Activated CD4-positive, alpha-beta T cell treated with anti-CD3 and anti-CD28 coated beads for 48 hours (primary cell): Measurements from ENCODE around the gene AFF3.

ENCODE experiments used
- DNase-seq: peaks from one replicate; pipeline ENCODE4 v3.0.0-alpha.2; 2020

The AFF3 gene

GRCh38 chr2:99877963-99878362, 264.4 kb downstream of the AFF3 start:
- DNase-seq = no peak

GRCh38 chr2:99876956-99877355, 265.4 kb downstream of the AFF3 start:
- no peak for DNase-seq

GRCh38 chr2:99875627-99876201, 266.7 kb downstream of the AFF3 start:
- DNase-seq = no peak

GRCh38 chr2:99868260-99868659, 274.1 kb downstream of the AFF3 start:
- DNase-seq = no peak

GRCh38 chr2:99867770-99868169, 274.6 kb downstream of the AFF3 start:
- no peak for DNase-seq

GRCh38 chr2:99865818-99866676, 276.3 kb downstream of the AFF3 start:
- DNase-seq = no peak

- no peak for DNase-seq
Observed at GRCh38 chr2:99864561-99865553, 277.5 kb downstream of the AFF3 start.

- DNase-seq = no peak
Observed at GRCh38 chr2:99863903-99864270, 278.5 kb downstream of the AFF3 start.

GRCh38 chr2:99863236-99863902, 279.0 kb downstream of the AFF3 start:
- DNase-seq = no peak

- DNase-seq = no peak
Observed at GRCh38 chr2:99862566-99862965, 279.8 kb downstream of the AFF3 start.

- no peak for DNase-seq
Observed at GRCh38 chr2:99861376-99861760, 281.0 kb downstream of the AFF3 start.

GRCh38 chr2:99860720-99861375, 281.5 kb downstream of the AFF3 start:
- DNase-seq = no peak

- no peak for DNase-seq
Observed at GRCh38 chr2:99858951-99859596, 283.3 kb downstream of the AFF3 start.

- DNase-seq = no peak
Observed at GRCh38 chr2:99857867-99858444, 284.4 kb downstream of the AFF3 start.

- no peak for DNase-seq
Observed at GRCh38 chr2:99857372-99857771, 285.0 kb downstream of the AFF3 start.

GRCh38 chr2:99856119-99856518, 286.3 kb downstream of the AFF3 start:
- DNase-seq = no peak

- DNase-seq = no peak
Observed at GRCh38 chr2:99854236-99854852, 288.0 kb downstream of the AFF3 start.

- DNase-seq = no peak
Observed at GRCh38 chr2:99852956-99853355, 289.4 kb downstream of the AFF3 start.

GRCh38 chr2:99852376-99852934, 289.9 kb downstream of the AFF3 start:
- no peak for DNase-seq

- DNase-seq = no peak
Observed at GRCh38 chr2:99851811-99852210, 290.6 kb downstream of the AFF3 start.

GRCh38 chr2:99851089-99851488, 291.3 kb downstream of the AFF3 start:
- no peak for DNase-seq
